Epithelial cell of esophagus (primary cell): ENCODE data around the gene DRG2.

Experiments used
- DNase-seq: peaks from one replicate; pipeline ENCODE4 v3.0.0; 2010; ENCODE audit warnings: low read depth
- H3K4me3 ChIP-seq: 2 replicates; pipeline ENCODE4 v1.5.1; 2011; ENCODE audit warnings: mild to moderate bottlenecking, low read length, control low read depth
- CTCF ChIP-seq: IDR thresholded peaks from 2 replicates; pipeline ENCODE4 v1.5.1; 2011; ENCODE audit warnings: low read depth, mild to moderate bottlenecking, low read length, control low read depth, inconsistent platforms; ENCODE audit not compliant: insufficient read depth; ENCODE audit errors: missing control alignments

Gene DRG2

GRCh38 chr17:18064053-18064452 is 23.7 kb upstream of the DRG2 start:
- H3K4me3 ChIP-seq: no peak overlapping the region
- no peak for DNase-seq
- TF ChIP-seq CTCF: no peak

- DNase-seq: no peak
- TF ChIP-seq CTCF: no peak
- no peak overlapping the region for H3K4me3 ChIP-seq
Observed at GRCh38 chr17:18065546-18065945, 22.2 kb upstream of the DRG2 start.

- DNase-seq: no peak
- no peak for TF ChIP-seq CTCF
- no peak overlapping the region for H3K4me3 ChIP-seq
Observed at GRCh38 chr17:18066866-18067265, 20.9 kb upstream of the DRG2 start.

DNA sequence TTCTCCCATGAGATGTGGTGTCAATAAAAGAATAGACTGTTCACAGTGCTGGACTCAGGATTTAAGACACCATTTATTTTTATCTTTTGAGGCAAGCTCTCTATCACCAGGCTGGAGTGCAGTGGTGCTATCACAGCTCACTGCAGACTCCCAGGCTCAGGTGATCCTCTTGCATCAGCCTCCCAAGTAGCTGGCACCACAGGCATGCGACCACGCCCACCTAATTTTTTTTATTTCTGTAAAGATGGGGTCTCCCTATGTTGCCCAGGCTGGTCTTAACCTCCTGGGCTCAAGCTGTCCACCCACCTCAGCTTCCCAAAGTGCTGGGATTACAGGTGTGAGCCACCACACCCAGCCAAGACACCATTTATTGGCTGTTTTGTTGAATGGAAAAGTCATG is 18.6 kb upstream of the DRG2 start:
- no peak for TF ChIP-seq CTCF
- no peak overlapping the region for H3K4me3 ChIP-seq

GRCh38 chr17:18070861-18071340 is 16.8 kb upstream of the DRG2 start:
- TF ChIP-seq CTCF: no peak
- DNase-seq: peak; percentile 11
- no peak overlapping the region for H3K4me3 ChIP-seq

More for the DNA sequence above, 18.6 kb upstream of the DRG2 start:
- peak; percentile 11 for DNase-seq

DNA sequence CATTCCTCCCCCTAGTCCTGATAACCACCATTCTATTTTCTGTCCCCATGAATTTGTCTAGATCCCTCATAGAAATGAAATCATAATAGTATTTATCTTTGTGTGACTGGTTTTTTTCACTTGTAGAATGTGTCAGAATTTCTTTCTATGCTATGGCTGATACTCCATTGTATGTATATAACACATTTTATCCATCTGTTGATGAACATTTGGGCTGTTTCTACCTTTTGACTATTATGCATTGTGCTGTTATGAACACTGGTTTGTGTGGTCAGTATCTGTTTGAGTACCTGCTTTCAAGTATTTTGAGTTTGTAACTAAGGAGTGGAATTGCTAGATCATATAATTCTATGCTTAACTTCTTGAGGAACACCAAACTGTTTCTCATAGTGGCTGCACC is 16.0 kb upstream of the DRG2 start:
- no peak for TF ChIP-seq CTCF
- no peak overlapping the region for H3K4me3 ChIP-seq
- DNase-seq: no peak

GRCh38 chr17:18074566-18075272 is 13.0 kb upstream of the DRG2 start:
- TF ChIP-seq CTCF: no peak
- no peak for DNase-seq
- no peak overlapping the region for H3K4me3 ChIP-seq
